GM23338 (cell line): Measurements from ENCODE around the gene CLDN15. TPM values are rescaled to one million over a fixed set of nuclear protein-coding genes. Genes with fewer than 3 reads are reported as not detected.

Experiments
- ATAC-seq: fragments of 200-7000 bp; cut with Tn5 transposase; 3 replicates; pipeline ENCODE4 v1.9.1; 2020
- DNase-seq: peaks from one replicate; pipeline ENCODE4 v3.0.0-alpha.2; 2015; ENCODE audit warnings: low spot score
- H2AFZ ChIP-seq: fragments of 200-600 bp; sonication (generic); 2 replicates; pipeline ENCODE4 v1.8.0; 2016; ENCODE audit warnings: antibody characterized with exemption, mild to moderate bottlenecking, moderate library complexity
- H3F3A ChIP-seq: fragments of 200-600 bp; sonication (generic); replicated peaks from 2 replicates; pipeline ENCODE4 v1.8.0; 2017; ENCODE audit warnings: antibody characterized with exemption, mixed run types, low read depth
- H3K27ac ChIP-seq: fragments of 200-600 bp; sonication (generic); 2 replicates; pipeline ENCODE4 v1.6.1; 2016; ENCODE audit warnings: low read depth
- H3K27me3 ChIP-seq: fragments of 200-600 bp; sonication (generic); 2 replicates; pipeline ENCODE4 v1.8.0; 2016; ENCODE audit warnings: mild to moderate bottlenecking, mixed run types, moderate library complexity; ENCODE audit not compliant: insufficient read depth
- H3K36me3 ChIP-seq: fragments of 200-600 bp; sonication (generic); 2 replicates; pipeline ENCODE4 v1.8.0; 2016; ENCODE audit warnings: mild to moderate bottlenecking; ENCODE audit not compliant: insufficient read depth
- H3K4me1 ChIP-seq: fragments of 200-600 bp; sonication (generic); 2 replicates; pipeline ENCODE4 v1.8.0; 2016; ENCODE audit warnings: mild to moderate bottlenecking, moderate library complexity; ENCODE audit not compliant: insufficient read depth
- H3K4me2 ChIP-seq: fragments of 200-600 bp; sonication (generic); 2 replicates; pipeline ENCODE4 v1.7.1; 2017; ENCODE audit warnings: mixed run types
- H3K4me3 ChIP-seq: fragments of 200-600 bp; sonication (generic); 2 replicates; pipeline ENCODE4 v1.6.1; 2016; ENCODE audit warnings: mixed run types
- H3K79me2 ChIP-seq: fragments of 200-600 bp; sonication (generic); replicated peaks from 2 replicates; pipeline ENCODE4 v1.8.0; 2017; ENCODE audit warnings: mild to moderate bottlenecking; ENCODE audit not compliant: insufficient read depth
- H3K9me2 ChIP-seq: fragments of 200-600 bp; sonication (generic); 2 replicates; pipeline ENCODE4 v1.8.0; 2017; ENCODE audit not compliant: insufficient read depth
- H4K20me1 ChIP-seq: fragments of 200-600 bp; sonication (generic); replicated peaks from 2 replicates; pipeline ENCODE4 v1.8.0; 2017; ENCODE audit warnings: mild to moderate bottlenecking; ENCODE audit not compliant: insufficient read depth
- H3K27ac Mint-ChIP-seq: 2 replicates; pipeline ENCODE4 v1.8.0; 2020; ENCODE audit warnings: inconsistent platforms, mild to moderate bottlenecking, moderate library complexity, mixed read lengths
- H3K27me3 Mint-ChIP-seq: 3 replicates; pipeline ENCODE4 v1.8.0; 2022; ENCODE audit warnings: low read depth, mild to moderate bottlenecking, moderate library complexity, mixed read lengths, inconsistent platforms; ENCODE audit not compliant: insufficient read depth, poor library complexity
- H3K36me3 Mint-ChIP-seq: 3 replicates; pipeline ENCODE4 v1.8.0; 2021; ENCODE audit warnings: low read depth, mild to moderate bottlenecking, inconsistent platforms, moderate library complexity, mixed read lengths
- H3K4me1 Mint-ChIP-seq: 3 replicates; pipeline ENCODE4 v1.8.0; 2020; ENCODE audit warnings: mild to moderate bottlenecking, inconsistent platforms, mixed read lengths
- H3K4me3 Mint-ChIP-seq: 3 replicates; pipeline ENCODE4 v1.8.0; 2021; ENCODE audit warnings: moderate library complexity, mild to moderate bottlenecking, inconsistent platforms, mixed read lengths
- H3K9me3 Mint-ChIP-seq: 3 replicates; pipeline ENCODE4 v1.8.0; 2020; ENCODE audit warnings: moderate library complexity, mild to moderate bottlenecking, inconsistent platforms, mixed read lengths
- CREB1 ChIP-seq: fragments of 250-450 bp; sonication (Bioruptor Pico); IDR thresholded peaks from 2 replicates; pipeline ENCODE4 v1.5.0; 2020; ENCODE audit warnings: low read depth, mild to moderate bottlenecking, moderate library complexity
- CTCF ChIP-seq, 2 experiments: fragments of 200-600 bp in 1 of 2; sonication (generic) in 1 of 2; conservative IDR thresholded peaks; 2 replicates each; pipeline versions ENCODE4 v1.5.1 to v1.6.1; 2016 to 2017; ENCODE audit warnings: antibody characterized with exemption in 2 of 2, low read depth in 2 of 2, mild to moderate bottlenecking in 2 of 2, moderate library complexity in 1 of 2
- EZH2phosphoT487 ChIP-seq: fragments of 200-600 bp; sonication (generic); IDR thresholded peaks from one replicate; pipeline ENCODE4 v1.8.1; 2018; ENCODE audit warnings: antibody characterized with exemption; ENCODE audit not compliant: unreplicated experiment
- JUNB ChIP-seq: IDR thresholded peaks from one replicate; pipeline ENCODE4 v1.6.1; 2016; ENCODE audit warnings: antibody characterized with exemption; ENCODE audit not compliant: unreplicated experiment
- NANOG ChIP-seq: IDR thresholded peaks from 2 replicates; pipeline ENCODE4 v1.6.1; 2016; ENCODE audit warnings: antibody characterized with exemption, borderline replicate concordance
- POLR2AphosphoS5 ChIP-seq: IDR thresholded peaks from 2 replicates; pipeline ENCODE4 v1.6.1; 2016; ENCODE audit warnings: antibody characterized with exemption, low read depth
- STAT1 ChIP-seq: IDR thresholded peaks from one replicate; pipeline ENCODE4 v1.6.1; 2016; ENCODE audit warnings: antibody characterized with exemption; ENCODE audit not compliant: unreplicated experiment
- ZNF114 ChIP-seq: fragments of 250-450 bp; sonication (Bioruptor Pico); IDR thresholded peaks from 2 replicates; pipeline ENCODE4 v1.5.0; 2020; ENCODE audit warnings: mild to moderate bottlenecking, moderate library complexity
- ZNF331 ChIP-seq: fragments of 250-450 bp; sonication (Bioruptor Pico); IDR thresholded peaks from 2 replicates; pipeline ENCODE4 v1.5.0; 2020; ENCODE audit warnings: low read depth, mild to moderate bottlenecking, moderate library complexity
- polyA plus RNA-seq: library from polyadenylated mRNA; unstranded; fragments of >200 nt; fragmentation: Nextera tagmentation; extraction: Ambion mirVana; gene quantifications from 2 replicates; pipeline ENCODE4 v1.2.1, GENCODE V29; 2016
- total RNA-seq: library from RNA; depleted of rRNA; stranded (reverse); fragments of >200 nt; shearing (Covaris generic); gene quantifications from 2 replicates; pipeline ENCODE4 v1.2.3, GENCODE V29; 2014
- TF ChIP-seq, protein P1 (sequence below): IDR thresholded peaks from one replicate; pipeline ENCODE4 v1.6.1; 2018; ENCODE audit warnings: antibody characterized with exemption; ENCODE audit not compliant: unreplicated experiment
- TF ChIP-seq, protein P2 (sequence below): fragments of 250-450 bp; sonication (Bioruptor Pico); IDR thresholded peaks from 2 replicates; pipeline ENCODE4 v1.5.0; 2020; ENCODE audit warnings: mild to moderate bottlenecking, moderate library complexity

Gene CLDN15
- total and polyA plus RNA-seq, 2 experiments from 2014 or later, result 3.6 to 4.1 TPM

DNA sequence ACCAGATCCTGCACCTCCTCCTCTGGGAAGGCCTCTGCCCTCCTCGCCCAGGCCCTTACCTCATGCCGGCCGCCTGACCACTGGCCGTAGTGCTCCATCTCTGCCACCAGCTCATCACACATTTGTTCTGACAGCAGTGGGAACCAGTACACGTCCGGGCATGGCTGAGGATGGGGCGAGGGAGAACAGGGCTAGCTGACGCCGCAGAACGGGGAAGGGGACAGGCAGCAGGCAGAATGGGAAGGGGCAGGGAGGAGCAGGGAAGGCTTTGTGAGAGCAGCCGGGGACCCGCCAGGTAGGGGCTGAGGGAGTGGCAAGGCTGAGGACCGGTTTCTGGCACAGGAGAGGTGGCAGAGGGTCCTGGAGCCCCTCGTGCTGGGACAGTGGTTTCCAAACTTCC, 28.8 kb downstream of the CLDN15 start (continued):
- TF ChIP-seq EZH2phosphoT487 (no peak), CTCF (conservative IDR thresholded peaks at IDR 0.05; ENCODE audit: low read depth in 2 of 2) (no peak), JUNB (no peak), ZNF331 (no peak)

DNA sequence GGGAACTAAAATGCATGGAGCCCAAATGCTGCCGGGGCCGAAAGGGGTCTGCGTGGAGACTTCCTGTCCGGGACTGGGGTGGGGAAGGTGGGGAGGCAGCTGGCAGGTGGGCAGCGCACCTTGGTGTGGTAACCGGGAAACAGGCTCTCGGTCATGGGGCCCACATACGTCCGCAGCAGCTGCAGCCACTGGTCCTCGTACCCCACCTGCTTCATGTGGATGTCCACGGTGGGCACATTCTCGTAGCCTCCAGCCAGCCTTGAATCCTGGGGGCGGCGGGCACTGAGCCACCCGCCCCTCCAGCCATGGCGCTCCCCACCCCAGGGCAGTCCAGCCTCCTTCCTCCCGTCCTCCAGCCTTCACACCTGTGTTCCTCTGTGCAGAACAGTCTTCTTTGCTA, 30.1 kb downstream of the CLDN15 start:
- Mint-ChIP-seq H3K9me3 (no peaks in the 10 kb centered on the region), H3K27me3 (peaks cover 7% of the 10 kb centered on the region), H3K4me3 (no peak overlapping the region; the same call in 2 of the 3 replicates), H3K36me3 (peaks cover 14% of the 10 kb centered on the region), H3K27ac (0 out of 2 replicates have a peak overlapping the region, but pooled peaks have one; percentile 39), H3K4me1 (no peaks in the 10 kb centered on the region; the same call in 1 of the 3 replicates)
- Histone ChIP-seq H3K4me3 (no peak overlapping the region), H3K79me2 (no peaks in the 10 kb centered on the region), H3K36me3 (no peaks in the 10 kb centered on the region; the same call in 1 of the 2 replicates), H2AFZ (no peak overlapping the region), H3F3A (peaks cover 7% of the 10 kb centered on the region), H3K4me1 (no peaks in the 10 kb centered on the region), H4K20me1 (no peaks in the 10 kb centered on the region), H3K27me3 (peaks cover 5% of the 10 kb centered on the region), H3K9me2 (no peaks in the 10 kb centered on the region), H3K4me2 (no peak overlapping the region), H3K27ac (no peak overlapping the region)
- TF ChIP-seq CREB1 (CRISPR knock-in tag), result no peak
- TF ChIP-seq CTCF (conservative IDR thresholded peaks at IDR 0.05; ENCODE audit: low read depth in 2 of 2), result no peak
- TF ChIP-seq, protein P1, sequence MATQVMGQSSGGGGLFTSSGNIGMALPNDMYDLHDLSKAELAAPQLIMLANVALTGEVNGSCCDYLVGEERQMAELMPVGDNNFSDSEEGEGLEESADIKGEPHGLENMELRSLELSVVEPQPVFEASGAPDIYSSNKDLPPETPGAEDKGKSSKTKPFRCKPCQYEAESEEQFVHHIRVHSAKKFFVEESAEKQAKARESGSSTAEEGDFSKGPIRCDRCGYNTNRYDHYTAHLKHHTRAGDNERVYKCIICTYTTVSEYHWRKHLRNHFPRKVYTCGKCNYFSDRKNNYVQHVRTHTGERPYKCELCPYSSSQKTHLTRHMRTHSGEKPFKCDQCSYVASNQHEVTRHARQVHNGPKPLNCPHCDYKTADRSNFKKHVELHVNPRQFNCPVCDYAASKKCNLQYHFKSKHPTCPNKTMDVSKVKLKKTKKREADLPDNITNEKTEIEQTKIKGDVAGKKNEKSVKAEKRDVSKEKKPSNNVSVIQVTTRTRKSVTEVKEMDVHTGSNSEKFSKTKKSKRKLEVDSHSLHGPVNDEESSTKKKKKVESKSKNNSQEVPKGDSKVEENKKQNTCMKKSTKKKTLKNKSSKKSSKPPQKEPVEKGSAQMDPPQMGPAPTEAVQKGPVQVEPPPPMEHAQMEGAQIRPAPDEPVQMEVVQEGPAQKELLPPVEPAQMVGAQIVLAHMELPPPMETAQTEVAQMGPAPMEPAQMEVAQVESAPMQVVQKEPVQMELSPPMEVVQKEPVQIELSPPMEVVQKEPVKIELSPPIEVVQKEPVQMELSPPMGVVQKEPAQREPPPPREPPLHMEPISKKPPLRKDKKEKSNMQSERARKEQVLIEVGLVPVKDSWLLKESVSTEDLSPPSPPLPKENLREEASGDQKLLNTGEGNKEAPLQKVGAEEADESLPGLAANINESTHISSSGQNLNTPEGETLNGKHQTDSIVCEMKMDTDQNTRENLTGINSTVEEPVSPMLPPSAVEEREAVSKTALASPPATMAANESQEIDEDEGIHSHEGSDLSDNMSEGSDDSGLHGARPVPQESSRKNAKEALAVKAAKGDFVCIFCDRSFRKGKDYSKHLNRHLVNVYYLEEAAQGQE, result no peak
- no peak for TF ChIP-seq POLR2AphosphoS5
- TF ChIP-seq JUNB, result no peak
- TF ChIP-seq, protein P2, sequence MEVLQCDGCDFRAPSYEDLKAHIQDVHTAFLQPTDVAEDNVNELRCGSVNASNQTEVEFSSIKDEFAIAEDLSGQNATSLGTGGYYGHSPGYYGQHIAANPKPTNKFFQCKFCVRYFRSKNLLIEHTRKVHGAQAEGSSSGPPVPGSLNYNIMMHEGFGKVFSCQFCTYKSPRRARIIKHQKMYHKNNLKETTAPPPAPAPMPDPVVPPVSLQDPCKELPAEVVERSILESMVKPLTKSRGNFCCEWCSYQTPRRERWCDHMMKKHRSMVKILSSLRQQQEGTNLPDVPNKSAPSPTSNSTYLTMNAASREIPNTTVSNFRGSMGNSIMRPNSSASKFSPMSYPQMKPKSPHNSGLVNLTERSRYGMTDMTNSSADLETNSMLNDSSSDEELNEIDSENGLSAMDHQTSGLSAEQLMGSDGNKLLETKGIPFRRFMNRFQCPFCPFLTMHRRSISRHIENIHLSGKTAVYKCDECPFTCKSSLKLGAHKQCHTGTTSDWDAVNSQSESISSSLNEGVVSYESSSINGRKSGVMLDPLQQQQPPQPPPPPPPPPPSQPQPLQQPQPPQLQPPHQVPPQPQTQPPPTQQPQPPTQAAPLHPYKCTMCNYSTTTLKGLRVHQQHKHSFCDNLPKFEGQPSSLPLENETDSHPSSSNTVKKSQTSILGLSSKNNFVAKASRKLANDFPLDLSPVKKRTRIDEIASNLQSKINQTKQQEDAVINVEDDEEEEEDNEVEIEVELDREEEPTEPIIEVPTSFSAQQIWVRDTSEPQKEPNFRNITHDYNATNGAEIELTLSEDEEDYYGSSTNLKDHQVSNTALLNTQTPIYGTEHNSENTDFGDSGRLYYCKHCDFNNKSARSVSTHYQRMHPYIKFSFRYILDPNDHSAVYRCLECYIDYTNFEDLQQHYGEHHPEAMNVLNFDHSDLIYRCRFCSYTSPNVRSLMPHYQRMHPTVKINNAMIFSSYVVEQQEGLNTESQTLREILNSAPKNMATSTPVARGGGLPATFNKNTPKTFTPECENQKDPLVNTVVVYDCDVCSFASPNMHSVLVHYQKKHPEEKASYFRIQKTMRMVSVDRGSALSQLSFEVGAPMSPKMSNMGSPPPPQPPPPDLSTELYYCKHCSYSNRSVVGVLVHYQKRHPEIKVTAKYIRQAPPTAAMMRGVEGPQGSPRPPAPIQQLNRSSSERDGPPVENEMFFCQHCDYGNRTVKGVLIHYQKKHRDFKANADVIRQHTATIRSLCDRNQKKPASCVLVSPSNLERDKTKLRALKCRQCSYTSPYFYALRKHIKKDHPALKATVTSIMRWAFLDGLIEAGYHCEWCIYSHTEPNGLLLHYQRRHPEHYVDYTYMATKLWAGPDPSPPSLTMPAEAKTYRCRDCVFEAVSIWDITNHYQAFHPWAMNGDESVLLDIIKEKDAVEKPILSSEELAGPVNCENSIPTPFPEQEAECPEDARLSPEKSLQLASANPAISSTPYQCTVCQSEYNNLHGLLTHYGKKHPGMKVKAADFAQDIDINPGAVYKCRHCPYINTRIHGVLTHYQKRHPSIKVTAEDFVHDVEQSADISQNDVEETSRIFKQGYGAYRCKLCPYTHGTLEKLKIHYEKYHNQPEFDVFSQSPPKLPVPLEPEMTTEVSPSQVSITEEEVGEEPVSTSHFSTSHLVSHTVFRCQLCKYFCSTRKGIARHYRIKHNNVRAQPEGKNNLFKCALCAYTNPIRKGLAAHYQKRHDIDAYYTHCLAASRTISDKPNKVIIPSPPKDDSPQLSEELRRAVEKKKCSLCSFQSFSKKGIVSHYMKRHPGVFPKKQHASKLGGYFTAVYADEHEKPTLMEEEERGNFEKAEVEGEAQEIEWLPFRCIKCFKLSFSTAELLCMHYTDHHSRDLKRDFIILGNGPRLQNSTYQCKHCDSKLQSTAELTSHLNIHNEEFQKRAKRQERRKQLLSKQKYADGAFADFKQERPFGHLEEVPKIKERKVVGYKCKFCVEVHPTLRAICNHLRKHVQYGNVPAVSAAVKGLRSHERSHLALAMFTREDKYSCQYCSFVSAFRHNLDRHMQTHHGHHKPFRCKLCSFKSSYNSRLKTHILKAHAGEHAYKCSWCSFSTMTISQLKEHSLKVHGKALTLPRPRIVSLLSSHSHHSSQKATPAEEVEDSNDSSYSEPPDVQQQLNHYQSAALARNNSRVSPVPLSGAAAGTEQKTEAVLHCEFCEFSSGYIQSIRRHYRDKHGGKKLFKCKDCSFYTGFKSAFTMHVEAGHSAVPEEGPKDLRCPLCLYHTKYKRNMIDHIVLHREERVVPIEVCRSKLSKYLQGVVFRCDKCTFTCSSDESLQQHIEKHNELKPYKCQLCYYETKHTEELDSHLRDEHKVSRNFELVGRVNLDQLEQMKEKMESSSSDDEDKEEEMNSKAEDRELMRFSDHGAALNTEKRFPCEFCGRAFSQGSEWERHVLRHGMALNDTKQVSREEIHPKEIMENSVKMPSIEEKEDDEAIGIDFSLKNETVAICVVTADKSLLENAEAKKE (CRISPR knock-in tag), result no peak
- TF ChIP-seq NANOG, result no peak
- TF ChIP-seq ZNF331, result no peak
- TF ChIP-seq EZH2phosphoT487, result no peak
- TF ChIP-seq STAT1, result no peak
- TF ChIP-seq ZNF114 (CRISPR knock-in tag), result no peak
- ATAC-seq (no peak), DNase-seq (no peak)
